Measurements from ENCODE around the gene ST13.
A peak's percentile ranks its signal among the peaks of the same experiment; 100 is the strongest.
"Not testable (repeated sequence)": the region's sequence is repeated elsewhere in the genome, so short reads cannot be mapped to it uniquely, and the experiment has no call there.

Gene ST13

GRCh38 chr22:40868379-40868778 lies 11.9 kb upstream of the ST13 start:
- not testable (repeated sequence) for H3K9me3 ChIP-seq (ENCODE audit: insufficient read depth, low read depth, low read length); H3K27me3 ChIP-seq (ENCODE audit: insufficient read depth, low read length); H3K4me1 ChIP-seq (ENCODE audit: insufficient read depth, low read length); H3K9ac ChIP-seq (ENCODE audit: low read depth, low read length); H3K4me3 ChIP-seq (ENCODE audit: low read length); H3K27ac ChIP-seq (ENCODE audit: low read depth, low read length)
- H3K36me3 ChIP-seq (ENCODE audit: insufficient read depth, low read length), result peaks cover 35% of the 10 kb centered on the region
- 97% methylated on average over 5 of the region's 6 CpGs for WGBS

DNA sequence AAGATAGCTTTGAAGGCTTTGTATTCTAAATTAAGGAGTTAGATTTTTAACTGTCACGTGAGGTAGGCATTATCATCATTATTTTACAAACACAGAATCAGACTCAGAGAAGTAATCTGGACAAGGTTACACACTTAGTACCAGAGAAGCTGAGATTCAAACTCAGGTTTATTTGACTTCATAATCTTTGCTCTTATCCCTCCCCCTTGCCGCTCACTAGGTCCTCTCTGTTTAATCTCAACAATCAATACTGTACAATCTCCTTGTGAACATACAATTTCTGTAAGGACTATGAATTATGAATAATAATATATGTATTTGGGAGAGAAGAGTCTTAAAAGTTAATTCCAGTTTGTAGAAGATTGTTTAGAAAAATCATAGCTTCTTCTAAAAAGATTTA lies 10.7 kb upstream of the ST13 start:
- peaks cover 38% of the 10 kb centered on the region for H3K36me3 ChIP-seq (ENCODE audit: insufficient read depth, low read length)
- no peaks in the 10 kb centered on the region for H3K27me3 ChIP-seq (ENCODE audit: insufficient read depth, low read length)
- no peaks in the 10 kb centered on the region for H3K9me3 ChIP-seq (ENCODE audit: insufficient read depth, low read depth, low read length)
- H3K27ac ChIP-seq (ENCODE audit: low read depth, low read length), result no peak overlapping the region
- 95% methylated on average over 2 of the region's 2 CpGs for WGBS
- H3K9ac ChIP-seq (ENCODE audit: low read depth, low read length), result no peak overlapping the region
- no peak overlapping the region for H3K4me3 ChIP-seq (ENCODE audit: low read length)
- no peaks in the 10 kb centered on the region for H3K4me1 ChIP-seq (ENCODE audit: insufficient read depth, low read length)

GRCh38 chr22:40862537-40862936 lies 6.1 kb upstream of the ST13 start:
- 95% methylated on average over 2 of the region's 2 CpGs for WGBS
- H3K9me3 ChIP-seq (ENCODE audit: insufficient read depth, low read depth, low read length), result no peaks in the 10 kb centered on the region
- H3K27me3 ChIP-seq (ENCODE audit: insufficient read depth, low read length), result no peaks in the 10 kb centered on the region
- H3K4me3 ChIP-seq (ENCODE audit: low read length), result no peak overlapping the region
- no peak overlapping the region for H3K9ac ChIP-seq (ENCODE audit: low read depth, low read length)
- H3K4me1 ChIP-seq (ENCODE audit: insufficient read depth, low read length), result 0 out of 2 replicates have a peak, but pooled peaks cover 6% of the 10 kb centered on the region
- H3K36me3 ChIP-seq (ENCODE audit: insufficient read depth, low read length), result peaks cover 35% of the 10 kb centered on the region
- H3K27ac ChIP-seq (ENCODE audit: low read depth, low read length), result no peak overlapping the region

DNA sequence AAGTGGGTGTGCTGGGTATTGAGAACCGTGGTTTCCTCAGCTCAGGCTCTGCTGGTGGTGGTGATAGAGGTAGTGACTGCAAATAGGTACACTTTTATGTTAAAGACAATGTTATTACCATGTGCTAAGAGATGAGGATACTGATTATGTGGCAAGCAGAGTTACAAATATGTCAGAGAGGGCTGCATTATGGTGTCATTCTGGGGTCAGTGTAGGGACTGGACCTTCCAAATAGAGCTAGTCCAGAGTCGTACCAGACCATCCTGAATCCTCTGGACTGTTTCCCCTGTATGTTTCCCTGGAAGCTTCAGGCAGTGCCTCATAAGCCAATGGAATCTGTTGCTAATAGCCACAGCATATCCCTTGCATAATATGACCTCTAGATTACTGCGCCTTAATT lies 5.6 kb upstream of the ST13 start, which contains the start of gene DNAJB7:
Gene DNAJB7, minus strand, starts transcription at position 101 of the 400 bp plus-strand sequence. CDS start 119 bp downstream, outside the sequence.
- Histone ChIP-seq H3K27me3 (ENCODE audit: insufficient read depth, low read length) (no peaks in the 10 kb centered on the region), H3K9ac (ENCODE audit: low read depth, low read length) (no peak within 1 kb of the TSS), H3K27ac (ENCODE audit: low read depth, low read length) (no peak within 1 kb of the TSS), H3K9me3 (ENCODE audit: insufficient read depth, low read depth, low read length) (no peaks in the 10 kb centered on the region), H3K4me1 (ENCODE audit: insufficient read depth, low read length) (0 out of 2 replicates have a peak, but pooled peaks cover 6% of the 10 kb centered on the region), H3K36me3 (ENCODE audit: insufficient read depth, low read length) (peaks cover 35% of the 10 kb centered on the region), H3K4me3 (ENCODE audit: low read length) (no peak within 1 kb of the TSS)
- WGBS, result 95% methylated on average over 3 of the region's 3 CpGs

- H3K27ac ChIP-seq (ENCODE audit: low read depth, low read length), result peak overlapping the region; percentile 99
- H3K9me3 ChIP-seq (ENCODE audit: insufficient read depth, low read depth, low read length), result no peaks in the 10 kb centered on the region
- H3K9ac ChIP-seq (ENCODE audit: low read depth, low read length), result peak overlapping the region; percentile 99
- WGBS, result 12% methylated on average over 18 of the region's 18 CpGs
- H3K27me3 ChIP-seq (ENCODE audit: insufficient read depth, low read length), result no peaks in the 10 kb centered on the region
- H3K36me3 ChIP-seq (ENCODE audit: insufficient read depth, low read length), result peaks cover 50% of the 10 kb centered on the region
- H3K4me1 ChIP-seq (ENCODE audit: insufficient read depth, low read length), result peaks cover 29% of the 10 kb centered on the region
- peak overlapping the region; percentile 99 for H3K4me3 ChIP-seq (ENCODE audit: low read length)
These were observed 943 bp upstream of the ST13 start for GRCh38 chr22:40857309-40857855.

GRCh38 chr22:40855979-40856512 lies 393 bp downstream of the ST13 start:
- Histone ChIP-seq H3K9ac (ENCODE audit: low read depth, low read length) (peak overlapping the region; percentile 99), H3K9me3 (ENCODE audit: insufficient read depth, low read depth, low read length) (no peaks in the 10 kb centered on the region), H3K4me3 (ENCODE audit: low read length) (peak overlapping the region; percentile 99), H3K4me1 (ENCODE audit: insufficient read depth, low read length) (peaks cover 29% of the 10 kb centered on the region), H3K27ac (ENCODE audit: low read depth, low read length) (peak overlapping the region; percentile 99), H3K36me3 (ENCODE audit: insufficient read depth, low read length) (peaks cover 45% of the 10 kb centered on the region), H3K27me3 (ENCODE audit: insufficient read depth, low read length) (no peaks in the 10 kb centered on the region)
- under 1% methylated on average over 24 of the region's 29 CpGs for WGBS

DNA sequence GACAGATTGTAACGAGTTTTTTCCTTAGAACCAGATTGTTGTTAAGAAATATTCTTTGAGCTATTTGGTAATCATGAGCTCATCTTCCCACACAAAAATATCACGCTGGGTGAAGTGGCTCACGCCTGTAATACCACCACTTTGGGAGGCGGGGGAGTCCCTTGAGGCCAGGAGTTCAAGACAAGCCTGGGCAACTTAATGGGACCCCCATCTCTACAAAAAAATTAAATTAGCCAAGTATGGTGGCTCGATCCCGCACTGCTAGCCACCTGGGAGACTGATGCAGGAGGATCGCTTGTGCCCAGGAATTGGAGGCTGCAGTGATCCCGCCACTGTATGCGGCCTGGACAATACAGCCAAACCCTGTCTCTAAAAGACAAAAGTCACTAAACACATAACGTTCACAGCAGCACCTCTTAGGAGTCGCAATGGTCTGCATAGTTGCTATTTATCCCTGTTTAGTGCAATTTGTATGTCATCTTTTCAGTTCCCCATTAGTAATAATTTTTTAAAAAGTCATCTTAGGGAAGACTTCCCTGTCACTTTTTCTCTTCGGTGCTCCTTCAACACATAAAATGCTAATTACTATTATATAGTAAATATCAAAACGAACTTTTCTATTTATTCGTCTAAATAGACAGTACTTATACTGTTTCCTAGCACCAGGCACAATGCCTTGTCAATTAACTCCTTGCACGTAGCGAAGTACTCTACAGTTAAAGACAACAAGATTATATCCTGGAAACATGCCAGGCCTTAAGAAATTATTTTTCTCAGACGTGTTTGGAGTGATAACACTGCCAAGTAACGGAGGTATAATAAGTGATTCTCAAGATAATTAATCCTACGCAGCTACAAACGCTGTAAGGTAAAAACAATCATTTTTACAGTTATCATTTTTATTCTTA lies 1.1 kb downstream of the ST13 start:
- 53% methylated on average over 15 of the region's 20 CpGs for WGBS
- Histone ChIP-seq H3K36me3 (ENCODE audit: insufficient read depth, low read length) (peaks cover 45% of the 10 kb centered on the region), H3K4me1 (ENCODE audit: insufficient read depth, low read length) (peaks cover 29% of the 10 kb centered on the region), H3K9ac (ENCODE audit: low read depth, low read length) (peak overlapping the region; percentile 99), H3K27me3 (ENCODE audit: insufficient read depth, low read length) (no peaks in the 10 kb centered on the region), H3K27ac (ENCODE audit: low read depth, low read length) (peak overlapping the region; percentile 99; the same call in 1 of the 2 replicates), H3K9me3 (ENCODE audit: insufficient read depth, low read depth, low read length) (no peaks in the 10 kb centered on the region), H3K4me3 (ENCODE audit: low read length) (peak overlapping the region; percentile 99)

DNA sequence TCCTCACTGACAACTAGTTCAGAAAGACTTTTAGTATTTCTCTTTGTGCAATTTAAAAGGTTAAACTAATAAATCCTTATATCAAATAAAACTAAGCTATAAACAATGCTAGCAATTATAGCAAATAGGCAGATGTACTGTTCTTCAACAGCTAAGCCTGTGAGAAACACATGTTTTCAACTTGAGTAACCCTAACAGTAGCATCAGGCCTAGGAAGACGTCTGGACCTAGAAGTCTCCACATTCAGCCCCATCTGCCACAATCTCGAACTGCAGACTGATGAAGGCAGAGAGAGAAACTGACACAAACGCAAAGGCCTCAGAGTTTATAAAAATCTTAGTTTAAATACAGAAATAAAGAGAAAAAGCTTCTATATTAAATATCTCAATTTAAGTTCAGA lies 2.5 kb downstream of the ST13 start:
- Histone ChIP-seq H3K4me1 (ENCODE audit: insufficient read depth, low read length) (peaks cover 29% of the 10 kb centered on the region), H3K36me3 (ENCODE audit: insufficient read depth, low read length) (peaks cover 50% of the 10 kb centered on the region), H3K4me3 (ENCODE audit: low read length) (peak overlapping the region; percentile 99), H3K27me3 (ENCODE audit: insufficient read depth, low read length) (no peaks in the 10 kb centered on the region), H3K27ac (ENCODE audit: low read depth, low read length) (peak overlapping the region; percentile 34; the same call in 1 of the 2 replicates), H3K9ac (ENCODE audit: low read depth, low read length) (peak overlapping the region; percentile 53; the same call in 1 of the 2 replicates), H3K9me3 (ENCODE audit: insufficient read depth, low read depth, low read length) (no peaks in the 10 kb centered on the region)
- 62% methylated on average over 1 of the region's 3 CpGs for WGBS

- peaks cover 57% of the 10 kb centered on the region for H3K36me3 ChIP-seq (ENCODE audit: insufficient read depth, low read length)
- peak overlapping the region; percentile 34; the same call in 1 of the 2 replicates for H3K27ac ChIP-seq (ENCODE audit: low read depth, low read length)
- peak overlapping the region; percentile 99; the same call in 1 of the 2 replicates for H3K4me3 ChIP-seq (ENCODE audit: low read length)
- WGBS, result 94% methylated on average over 1 of the region's 1 CpG
- H3K9me3 ChIP-seq (ENCODE audit: insufficient read depth, low read depth, low read length), result no peaks in the 10 kb centered on the region
- H3K4me1 ChIP-seq (ENCODE audit: insufficient read depth, low read length), result peaks cover 29% of the 10 kb centered on the region
- no peaks in the 10 kb centered on the region for H3K27me3 ChIP-seq (ENCODE audit: insufficient read depth, low read length)
- H3K9ac ChIP-seq (ENCODE audit: low read depth, low read length), result peak overlapping the region; percentile 53; the same call in 1 of the 2 replicates
These were observed 3.1 kb downstream of the ST13 start for GRCh38 chr22:40853333-40853732.

- H3K36me3 ChIP-seq (ENCODE audit: insufficient read depth, low read length), result peaks cover 100% of the 10 kb centered on the region
These were observed 10.6 kb downstream of the ST13 start for GRCh38 chr22:40845816-40846215.

DNA sequence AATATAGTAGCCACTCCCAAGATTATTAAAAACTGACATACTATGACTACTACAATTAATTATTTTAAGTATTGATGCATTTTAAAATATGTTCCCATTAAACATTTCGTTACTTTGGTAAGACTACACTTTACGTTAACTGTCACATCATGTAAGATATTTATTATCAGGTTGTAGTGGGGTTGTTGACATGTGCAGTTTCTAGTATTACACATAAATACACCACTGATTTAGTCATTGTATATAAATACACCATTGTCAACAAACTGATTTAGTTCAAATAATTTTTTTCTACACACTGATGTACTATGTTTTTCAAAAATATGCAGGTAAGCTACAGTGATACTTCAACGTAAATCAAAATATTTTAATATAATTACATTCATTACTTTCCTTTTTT lies 11.5 kb downstream of the ST13 start:
- no CpG with 5 or more reads among the region's 3 CpGs for WGBS
- Histone ChIP-seq H3K27me3 (ENCODE audit: insufficient read depth, low read length) (no peaks in the 10 kb centered on the region), H3K36me3 (ENCODE audit: insufficient read depth, low read length) (peaks cover 100% of the 10 kb centered on the region), H3K27ac (ENCODE audit: low read depth, low read length) (no peak overlapping the region), H3K4me1 (ENCODE audit: insufficient read depth, low read length) (no peaks in the 10 kb centered on the region), H3K9ac (ENCODE audit: low read depth, low read length) (no peak overlapping the region), H3K4me3 (ENCODE audit: low read length) (no peak overlapping the region), H3K9me3 (ENCODE audit: insufficient read depth, low read depth, low read length) (no peaks in the 10 kb centered on the region)

More at GRCh38 chr22:40845816-40846215, 10.6 kb downstream of the ST13 start:
- H3K4me3 ChIP-seq (ENCODE audit: low read length); H3K9me3 ChIP-seq (ENCODE audit: insufficient read depth, low read depth, low read length); H3K9ac ChIP-seq (ENCODE audit: low read depth, low read length); H3K27ac ChIP-seq (ENCODE audit: low read depth, low read length); H3K27me3 ChIP-seq (ENCODE audit: insufficient read depth, low read length); H3K4me1 ChIP-seq (ENCODE audit: insufficient read depth, low read length): not testable (repeated sequence)
- 96% methylated on average over 10 of the region's 11 CpGs for WGBS

All from HUES64 (cell line).